K562 (cell line): ENCODE data around the gene HEPACAM. TPM values are rescaled to one million over a fixed set of nuclear protein-coding genes. Genes with fewer than 3 reads are reported as not detected.

Source experiments
- ATAC-seq: fragments of 200-7000 bp; cut with Tn5 transposase; 3 replicates; pipeline ENCODE4 v1.9.1; 2020; ENCODE audit warnings: moderate library complexity
- BruUV-seq: library from RNA; stranded (reverse); fragments of 400-500 nt; replicated peaks from 2 replicates; lab custom pipeline; 2021; lab: Mats Ljungman, UMichigan
- CTCF ChIA-PET: fragments of 300-600 bp; formaldehyde crosslinking; extraction: SDS; loops from one replicate; lab custom pipeline; 2021; ENCODE audit warnings: low intra/inter-chr PET ratio; lab: Yijun Ruan, JAX
- POLR2A ChIA-PET: fragments of 300-600, 350-650 bp; sonication (Branson Sonifier 250); formaldehyde crosslinking; extraction: SDS; loops from one replicate; lab custom pipeline; 2021; ENCODE audit warnings: antibody characterized with exemption, inconsistent platforms; lab: Yijun Ruan, JAX
- DNase-seq, 4 experiments: peaks; one replicate each; pipeline versions ENCODE4 v3.0.0 to v3.0.0-alpha.2; 2011 to 2018; ENCODE audit warnings: low spot score in 3 of 4, mixed read lengths in 3 of 4; ENCODE audit errors: extremely low read depth in 1 of 4
- FAIRE-seq: peaks from 2 replicates; lab custom pipeline; 2011; peaks lifted over from hg19 to GRCh38; lab: Jason Lieb, UNC
- H2AFZ ChIP-seq: 2 replicates; pipeline ENCODE4 v1.6.0; 2011; ENCODE audit warnings: low read depth, low read length, control low read depth, inconsistent platforms
- H3K27ac ChIP-seq: fragments of 200-600 bp; 3 replicates; pipeline ENCODE4 v1.8.0; 2011; ENCODE audit warnings: low read depth, mild to moderate bottlenecking, control low read depth, inconsistent platforms, low read length, moderate library complexity, mixed read lengths; ENCODE audit errors: extremely low read depth
- H3K27me3 ChIP-seq, 2 experiments: fragments of 300-600 bp in 1 of 2; 2 replicates in 1 of 2; 3 replicates in 1 of 2; pipeline versions ENCODE4 v1.6.0 to v1.8.0; 2011; ENCODE audit warnings: inconsistent platforms in 2 of 2, low read length in 2 of 2, mild to moderate bottlenecking in 1 of 2, mixed read lengths in 1 of 2, moderate library complexity in 1 of 2; ENCODE audit not compliant: control insufficient read depth in 2 of 2, insufficient read depth in 2 of 2
- H3K36me3 ChIP-seq: fragments of 300-600 bp; 3 replicates; pipeline ENCODE4 v1.8.0; 2011; ENCODE audit warnings: mild to moderate bottlenecking, low read length, inconsistent platforms; ENCODE audit not compliant: control insufficient read depth, insufficient read depth
- H3K4me1 ChIP-seq, 2 experiments: fragments of 200-600 bp in 1 of 2; replicated peaks in 1 of 2; 2 replicates in 1 of 2; 3 replicates in 1 of 2; pipeline versions ENCODE4 v1.5.1 to v1.8.0; 2011; ENCODE audit warnings: inconsistent platforms in 2 of 2, low read length in 2 of 2, mild to moderate bottlenecking in 1 of 2, mixed read lengths in 1 of 2, moderate library complexity in 1 of 2; ENCODE audit not compliant: control insufficient read depth in 2 of 2, insufficient read depth in 2 of 2
- H3K4me2 ChIP-seq: 2 replicates; pipeline ENCODE4 v1.6.1; 2011; ENCODE audit warnings: low read length, control low read depth, inconsistent platforms, mixed read lengths; ENCODE audit not compliant: insufficient read depth
- H3K4me3 ChIP-seq: fragments of 200-600 bp; sonication (generic), shearing (Covaris generic); 2 replicates; pipeline ENCODE4 v1.5.1; 2016; ENCODE audit warnings: control low read depth, inconsistent platforms
- H3K79me2 ChIP-seq: fragments of 200-600 bp; 3 replicates; pipeline ENCODE4 v1.8.0; 2011; ENCODE audit warnings: low read length, inconsistent platforms; ENCODE audit not compliant: control insufficient read depth, insufficient read depth
- H3K9ac ChIP-seq, 2 experiments: 2 replicates each; pipeline versions ENCODE4 v1.6.0 to v1.6.1; 2011; ENCODE audit warnings: low read depth in 2 of 2, low read length in 2 of 2, control low read depth in 1 of 2, inconsistent platforms in 1 of 2, mild to moderate bottlenecking in 1 of 2, mixed read lengths in 1 of 2; ENCODE audit not compliant: insufficient read depth in 1 of 2
- H3K9me1 ChIP-seq: one replicate; pipeline ENCODE4 v1.6.0; 2011; ENCODE audit warnings: inconsistent platforms, mild to moderate bottlenecking, low read length, moderate library complexity; ENCODE audit not compliant: control insufficient read depth, insufficient read depth
- H3K9me3 ChIP-seq: replicated peaks from 2 replicates; pipeline ENCODE4 v1.5.1; 2011; ENCODE audit warnings: low read depth, low read length, inconsistent platforms; ENCODE audit not compliant: control insufficient read depth, insufficient read depth
- H4K20me1 ChIP-seq: replicated peaks from 2 replicates; pipeline ENCODE4 v1.6.1; 2011; ENCODE audit warnings: low read length, inconsistent platforms, mixed read lengths; ENCODE audit not compliant: control insufficient read depth, insufficient read depth
- CBX2 ChIP-seq: fragments of 200-600 bp; sonication (generic); IDR thresholded peaks from one replicate; pipeline ENCODE4 v1.6.1; 2012; ENCODE audit warnings: mild to moderate bottlenecking, low read length, inconsistent platforms; ENCODE audit not compliant: insufficient read depth, poor library complexity, severe bottlenecking
- CBX5 ChIP-seq: IDR thresholded peaks from 2 replicates; pipeline ENCODE4 v1.6.1; 2014; ENCODE audit warnings: low read depth, borderline replicate concordance
- CBX8 ChIP-seq: fragments of 200-600 bp; sonication (generic); IDR thresholded peaks from 2 replicates; pipeline ENCODE4 v1.6.1; 2012; ENCODE audit warnings: borderline replicate concordance, mixed run types, low read depth, mild to moderate bottlenecking, moderate library complexity, mixed read lengths, low read length, control low read depth, inconsistent platforms; ENCODE audit not compliant: poor library complexity, severe bottlenecking; ENCODE audit errors: extremely low read depth
- KLF16 ChIP-seq: IDR thresholded peaks from 2 replicates; pipeline ENCODE4 v1.6.1; 2016; ENCODE audit warnings: antibody characterized with exemption
- MITF ChIP-seq: IDR thresholded peaks from 2 replicates; pipeline ENCODE4 v1.6.1; 2014; ENCODE audit warnings: antibody characterized with exemption
- PHF8 ChIP-seq: fragments of 200-600 bp; sonication (generic); IDR thresholded peaks from 2 replicates; pipeline ENCODE4 v1.6.1; 2012; ENCODE audit warnings: mixed run types, mild to moderate bottlenecking, inconsistent platforms, low read length, moderate library complexity, borderline replicate concordance
- RBM15 ChIP-seq: fragments of 200-400 bp; formaldehyde crosslinking; IDR thresholded peaks from 2 replicates; pipeline ENCODE4 v1.6.1; 2018; ENCODE audit warnings: mild to moderate bottlenecking, low read length, moderate library complexity; ENCODE audit not compliant: insufficient read depth
- SETDB1 ChIP-seq: IDR thresholded peaks from one replicate; pipeline ENCODE4 v1.6.1; 2012; ENCODE audit warnings: low read length, control low read depth, inconsistent platforms
- SMARCA4 ChIP-seq: fragments of 450-650 bp; IDR thresholded peaks from 2 replicates; pipeline ENCODE4 v1.6.1; 2016
- SMARCA5 ChIP-seq: fragments of 450-650 bp; IDR thresholded peaks from 2 replicates; pipeline ENCODE4 v1.6.1; 2016
- TAF1 ChIP-seq: IDR thresholded peaks from 2 replicates; pipeline ENCODE4 v1.6.1; 2011; ENCODE audit warnings: mild to moderate bottlenecking, low read length, moderate library complexity; ENCODE audit not compliant: insufficient read depth, control insufficient read depth, severe bottlenecking; ENCODE audit errors: extremely low read depth
- TFE3 ChIP-seq: fragments of 450-650 bp; formaldehyde crosslinking; IDR thresholded peaks from 2 replicates; pipeline ENCODE4 v1.4.0; 2020; ENCODE audit warnings: mild to moderate bottlenecking, mixed read lengths
- WGBS: fragments of 100-300 bp; shearing (Covaris generic); methylation state at CpG from one replicate; pipeline ENCODE4 v1.1.6; 2016; ENCODE audit warnings: low coverage, mixed read lengths; ENCODE audit not compliant: insufficient coverage; ENCODE audit errors: missing lambda C conversion rate; 5-methylcytosine and 5-hydroxymethylcytosine counted together
- in situ Hi-C: fragments of 300-500 bp; cut with MboI; formaldehyde crosslinking; loops from 4 replicates; pipeline ENCODE4 v1.15.0; 2018; ENCODE audit warnings: inconsistent platforms, mixed read lengths
- intact Hi-C: fragments of 100-400 bp; cut with micrococcal nuclease; formaldehyde crosslinking; loops from 2 replicates; pipeline ENCODE4 v1.14.2; 2022
- polyA plus RNA-seq, 8 experiments: library from polyadenylated mRNA; depleted of rRNA in 4 of 8; stranded (reverse) in 5 of 8; unstranded in 3 of 8; fragments of >200 nt; fragmentation: Nextera tagmentation in 2 of 8; fragmentation: Illumina TruSeq in 1 of 8; extraction: Ambion mirVana in 2 of 8; extraction: Trizol in 1 of 8; gene quantifications; 2 replicates each; pipeline versions ENCODE4 v1.2.1 to v1.2.3, GENCODE V29; 2011 to 2014; ENCODE audit warnings: inconsistent platforms in 1 of 8, missing spikeins in 1 of 8
- total RNA-seq, 7 experiments: library from RNA; depleted of rRNA in 6 of 7; stranded (reverse); fragments of >200 nt in 6 of 7; fragmentation: Illumina TruSeq in 2 of 7; extraction: Trizol in 2 of 7; gene quantifications; 2 replicates each; pipeline versions ENCODE4 v1.2.1 to v1.2.3, GENCODE V29; 2011 to 2021; ENCODE audit warnings: low replicate concordance in 1 of 7
- TF ChIP-seq, protein P1 (sequence below): sonication (generic); formaldehyde crosslinking; IDR thresholded peaks from 2 replicates; pipeline ENCODE4 v1.8.1; 2023; ENCODE audit warnings: mild to moderate bottlenecking, missing genetic modification reagents
- TF ChIP-seq, protein P2 (sequence below): sonication (generic); formaldehyde crosslinking; IDR thresholded peaks from 2 replicates; pipeline ENCODE4 v1.8.1; 2022; ENCODE audit warnings: missing genetic modification reagents

The HEPACAM gene
- total and polyA plus RNA-seq, 9 of the 15 experiments (the other 6 are each of a cell fraction or from before 2014, with no cell fraction given) = not detected

- H3K4me2 ChIP-seq = no peak overlapping the region
- ChIA-PET POLR2A (interaction anchor here (1.1 kb wide), 1 partner anchor 9 kb away, joined by 3 read pairs; no protein-coding TSS in a partner anchor), CTCF (no interaction called here)
- ATAC-seq (no peak), DNase-seq (no peak), FAIRE-seq (no peak)
- peaks cover 0 to 1% of the 10 kb centered on the region in 2 experiments; a peak in 1 of 5 replicates for H3K4me1 ChIP-seq
- TF ChIP-seq PHF8 (no peak), TAF1 (no peak), KLF16 (no peak), RBM15 (no peak), SETDB1 (no peak), SMARCA4 (no peak), SMARCA5 (no peak), MITF (no peak), TFE3 (no peak), CBX8 (no peak), CBX5 (no peak), CBX2 (no peak)
- TF ChIP-seq, protein P1, sequence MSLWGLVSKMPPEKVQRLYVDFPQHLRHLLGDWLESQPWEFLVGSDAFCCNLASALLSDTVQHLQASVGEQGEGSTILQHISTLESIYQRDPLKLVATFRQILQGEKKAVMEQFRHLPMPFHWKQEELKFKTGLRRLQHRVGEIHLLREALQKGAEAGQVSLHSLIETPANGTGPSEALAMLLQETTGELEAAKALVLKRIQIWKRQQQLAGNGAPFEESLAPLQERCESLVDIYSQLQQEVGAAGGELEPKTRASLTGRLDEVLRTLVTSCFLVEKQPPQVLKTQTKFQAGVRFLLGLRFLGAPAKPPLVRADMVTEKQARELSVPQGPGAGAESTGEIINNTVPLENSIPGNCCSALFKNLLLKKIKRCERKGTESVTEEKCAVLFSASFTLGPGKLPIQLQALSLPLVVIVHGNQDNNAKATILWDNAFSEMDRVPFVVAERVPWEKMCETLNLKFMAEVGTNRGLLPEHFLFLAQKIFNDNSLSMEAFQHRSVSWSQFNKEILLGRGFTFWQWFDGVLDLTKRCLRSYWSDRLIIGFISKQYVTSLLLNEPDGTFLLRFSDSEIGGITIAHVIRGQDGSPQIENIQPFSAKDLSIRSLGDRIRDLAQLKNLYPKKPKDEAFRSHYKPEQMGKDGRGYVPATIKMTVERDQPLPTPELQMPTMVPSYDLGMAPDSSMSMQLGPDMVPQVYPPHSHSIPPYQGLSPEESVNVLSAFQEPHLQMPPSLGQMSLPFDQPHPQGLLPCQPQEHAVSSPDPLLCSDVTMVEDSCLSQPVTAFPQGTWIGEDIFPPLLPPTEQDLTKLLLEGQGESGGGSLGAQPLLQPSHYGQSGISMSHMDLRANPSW (CRISPR knock-in tag) = no peak
- TF ChIP-seq, protein P2, sequence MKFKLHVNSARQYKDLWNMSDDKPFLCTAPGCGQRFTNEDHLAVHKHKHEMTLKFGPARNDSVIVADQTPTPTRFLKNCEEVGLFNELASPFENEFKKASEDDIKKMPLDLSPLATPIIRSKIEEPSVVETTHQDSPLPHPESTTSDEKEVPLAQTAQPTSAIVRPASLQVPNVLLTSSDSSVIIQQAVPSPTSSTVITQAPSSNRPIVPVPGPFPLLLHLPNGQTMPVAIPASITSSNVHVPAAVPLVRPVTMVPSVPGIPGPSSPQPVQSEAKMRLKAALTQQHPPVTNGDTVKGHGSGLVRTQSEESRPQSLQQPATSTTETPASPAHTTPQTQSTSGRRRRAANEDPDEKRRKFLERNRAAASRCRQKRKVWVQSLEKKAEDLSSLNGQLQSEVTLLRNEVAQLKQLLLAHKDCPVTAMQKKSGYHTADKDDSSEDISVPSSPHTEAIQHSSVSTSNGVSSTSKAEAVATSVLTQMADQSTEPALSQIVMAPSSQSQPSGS (CRISPR knock-in tag) = no peak
- WGBS = 0% methylated on average over 2 of the region's 2 CpGs
- no peaks in the 10 kb centered on the region for H3K79me2 ChIP-seq
- H3K27ac ChIP-seq = no peak overlapping the region
- no TSS peak for BruUV-seq
- H3K27me3 ChIP-seq = peaks cover 17 to 70% of the 10 kb centered on the region in 2 experiments
- H3K36me3 ChIP-seq = no peaks in the 10 kb centered on the region
- H3K9ac ChIP-seq = no peak overlapping the region
- H4K20me1 ChIP-seq = no peaks in the 10 kb centered on the region
- intact Hi-C loops = no loop called here
- H3K9me3 ChIP-seq = no peaks in the 10 kb centered on the region
- in situ Hi-C loops = no loop called here
- peaks cover 2% of the 10 kb centered on the region for H3K9me1 ChIP-seq
- no peak overlapping the region for H2AFZ ChIP-seq
- H3K4me3 ChIP-seq = no peak overlapping the region
These were observed 45.7 kb downstream of the HEPACAM start for GRCh38 chr11:124890151-124890550.
